ENCODE data around the gene ARID5A. TPM values are rescaled to one million over a fixed set of nuclear protein-coding genes. Genes with fewer than 3 reads are reported as not detected.

Gene ARID5A
- total RNA-seq, 1 donor from 2014 or later, result 32.8 TPM

DNA sequence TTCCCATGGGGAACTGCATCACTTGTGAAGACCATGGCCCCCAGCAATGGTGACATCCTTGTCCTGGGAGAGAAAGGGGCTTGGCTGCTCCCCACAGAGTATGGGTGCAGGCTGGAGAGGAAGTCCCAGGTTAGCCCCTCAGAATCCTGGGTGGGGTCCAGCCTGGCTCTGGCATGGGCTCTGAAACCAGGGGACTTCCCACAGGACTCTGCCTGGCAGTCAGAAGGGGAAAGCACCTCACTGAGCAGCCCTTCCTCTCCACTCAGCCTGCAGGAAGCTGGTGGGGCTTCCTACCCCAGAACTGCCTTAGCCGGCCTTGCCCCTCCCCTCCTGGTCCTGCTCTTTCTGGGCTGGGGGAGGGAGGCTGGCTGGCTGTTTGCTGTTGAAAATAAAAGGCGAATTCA lies 35.1 kb upstream of the ARID5A start:
- Histone ChIP-seq H3K4me1 (peaks cover 17% of the 10 kb centered on the region), H3K9me3 (no peaks in the 10 kb centered on the region), H3K27me3 (peaks cover 9% of the 10 kb centered on the region), H3K4me3 (no peak overlapping the region), H3K36me3 (no peaks in the 10 kb centered on the region), H3K27ac (no peak overlapping the region)
- ATAC-seq (peak; percentile 16), DNase-seq (no peak)
- intact Hi-C loops (cut with DNase I), result no loop called here
- TF ChIP-seq, protein P1, sequence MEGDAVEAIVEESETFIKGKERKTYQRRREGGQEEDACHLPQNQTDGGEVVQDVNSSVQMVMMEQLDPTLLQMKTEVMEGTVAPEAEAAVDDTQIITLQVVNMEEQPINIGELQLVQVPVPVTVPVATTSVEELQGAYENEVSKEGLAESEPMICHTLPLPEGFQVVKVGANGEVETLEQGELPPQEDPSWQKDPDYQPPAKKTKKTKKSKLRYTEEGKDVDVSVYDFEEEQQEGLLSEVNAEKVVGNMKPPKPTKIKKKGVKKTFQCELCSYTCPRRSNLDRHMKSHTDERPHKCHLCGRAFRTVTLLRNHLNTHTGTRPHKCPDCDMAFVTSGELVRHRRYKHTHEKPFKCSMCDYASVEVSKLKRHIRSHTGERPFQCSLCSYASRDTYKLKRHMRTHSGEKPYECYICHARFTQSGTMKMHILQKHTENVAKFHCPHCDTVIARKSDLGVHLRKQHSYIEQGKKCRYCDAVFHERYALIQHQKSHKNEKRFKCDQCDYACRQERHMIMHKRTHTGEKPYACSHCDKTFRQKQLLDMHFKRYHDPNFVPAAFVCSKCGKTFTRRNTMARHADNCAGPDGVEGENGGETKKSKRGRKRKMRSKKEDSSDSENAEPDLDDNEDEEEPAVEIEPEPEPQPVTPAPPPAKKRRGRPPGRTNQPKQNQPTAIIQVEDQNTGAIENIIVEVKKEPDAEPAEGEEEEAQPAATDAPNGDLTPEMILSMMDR (IDR thresholded peaks at IDR 0.05), result no peak

GRCh38 chr2:96501886-96502810 lies 34.4 kb upstream of the ARID5A start:
- Histone ChIP-seq H3K9me3 (no peaks in the 10 kb centered on the region), H3K27me3 (peaks cover 9% of the 10 kb centered on the region), H3K36me3 (no peaks in the 10 kb centered on the region), H3K27ac (no peak overlapping the region), H3K4me1 (peaks cover 17% of the 10 kb centered on the region), H3K4me3 (no peak overlapping the region)
- ATAC-seq (no peak), DNase-seq (no peak)
- TF ChIP-seq, protein P1 (IDR thresholded peaks at IDR 0.05), result no peak
- intact Hi-C loops (cut with DNase I), result no loop called here

- ATAC-seq (peak; percentile 16), DNase-seq (no peak)
- H3K27ac ChIP-seq, result no peak overlapping the region
- H3K4me1 ChIP-seq, result peaks cover 23% of the 10 kb centered on the region
- no peaks in the 10 kb centered on the region for H3K36me3 ChIP-seq
- TF ChIP-seq, protein P1 (IDR thresholded peaks at IDR 0.05), result no peak
- H3K27me3 ChIP-seq, result peaks cover 9% of the 10 kb centered on the region
- intact Hi-C loops (cut with DNase I), result no loop called here
- no peaks in the 10 kb centered on the region for H3K9me3 ChIP-seq
- no peak overlapping the region for H3K4me3 ChIP-seq
Measured at GRCh38 chr2:96502891-96503636, 33.5 kb upstream of the ARID5A start.

DNA sequence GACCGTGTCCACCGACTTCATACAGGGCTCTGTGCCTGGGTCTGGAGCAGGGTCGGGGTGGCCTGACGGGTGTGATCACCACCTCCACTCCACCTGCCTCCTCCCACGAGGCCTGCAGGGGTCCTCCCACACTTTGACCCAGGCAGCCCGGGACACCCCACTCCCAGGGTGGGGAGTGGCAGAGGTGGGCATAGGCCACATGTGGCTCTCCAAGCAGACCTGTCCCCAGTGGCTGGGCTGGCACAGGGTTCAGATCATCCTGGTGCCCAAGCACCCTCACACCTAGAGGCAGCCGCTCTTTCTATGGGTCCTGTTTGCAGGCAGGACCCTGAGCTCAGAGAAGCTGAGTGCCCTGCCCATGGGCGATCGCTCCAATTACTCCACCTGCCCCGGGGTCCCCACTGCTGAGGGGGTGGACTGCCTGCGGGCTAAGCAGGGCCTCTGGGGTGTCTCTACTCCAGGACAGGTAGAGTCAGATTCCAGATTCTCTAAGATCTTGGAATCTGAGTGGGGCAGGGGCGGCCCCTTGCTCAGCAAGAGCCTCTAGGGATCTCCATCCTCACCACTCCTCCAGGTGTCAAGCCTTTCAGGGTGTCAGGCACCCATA lies 32.8 kb upstream of the ARID5A start:
- Histone ChIP-seq H3K27me3 (peaks cover 9% of the 10 kb centered on the region), H3K27ac (no peak overlapping the region), H3K4me1 (peaks cover 26% of the 10 kb centered on the region), H3K4me3 (no peak overlapping the region), H3K36me3 (no peaks in the 10 kb centered on the region), H3K9me3 (no peaks in the 10 kb centered on the region)
- DNase-seq (no peak), ATAC-seq (no peak)
- TF ChIP-seq, protein P1 (IDR thresholded peaks at IDR 0.05), result no peak
- intact Hi-C loops (cut with DNase I), result no loop called here

- no peak within 1 kb of the TSS for H3K27ac ChIP-seq
- TF ChIP-seq, protein P1 (IDR thresholded peaks at IDR 0.05), result no peak
Measured at GRCh38 chr2:96505231-96505889, 31.2 kb upstream of the ARID5A start, which contains the start of gene NEURL3. Gene NEURL3, minus strand, starts transcription at chr2:96505357. Its CDS starts 71 bp downstream, at chr2:96505286.

More at GRCh38 chr2:96505231-96505889, 31.2 kb upstream of the ARID5A start, which contains the start of gene NEURL3:
- H3K9me3 ChIP-seq, result no peaks in the 10 kb centered on the region
- H3K27me3 ChIP-seq, result peaks cover 9% of the 10 kb centered on the region
- H3K4me3 ChIP-seq, result no peak within 1 kb of the TSS
- DNase-seq, result no peak
- intact Hi-C loops (cut with DNase I), result loop anchor here (5.0 kb wide), 1 partner anchor 98 kb away; no protein-coding TSS in a partner anchor
- H3K4me1 ChIP-seq, result peaks cover 34% of the 10 kb centered on the region
- no peaks in the 10 kb centered on the region for H3K36me3 ChIP-seq
- ATAC-seq, result no peak

Measured in upper lobe of right lung (tissue), 1 donor.